ENCODE results near the gene DNAAF8. TPM values are rescaled to one million over a fixed set of nuclear protein-coding genes. Genes with fewer than 3 reads are reported as not detected.

DNAAF8 gene
- total RNA-seq, 2 donors from 2014 or later: not detected

DNA sequence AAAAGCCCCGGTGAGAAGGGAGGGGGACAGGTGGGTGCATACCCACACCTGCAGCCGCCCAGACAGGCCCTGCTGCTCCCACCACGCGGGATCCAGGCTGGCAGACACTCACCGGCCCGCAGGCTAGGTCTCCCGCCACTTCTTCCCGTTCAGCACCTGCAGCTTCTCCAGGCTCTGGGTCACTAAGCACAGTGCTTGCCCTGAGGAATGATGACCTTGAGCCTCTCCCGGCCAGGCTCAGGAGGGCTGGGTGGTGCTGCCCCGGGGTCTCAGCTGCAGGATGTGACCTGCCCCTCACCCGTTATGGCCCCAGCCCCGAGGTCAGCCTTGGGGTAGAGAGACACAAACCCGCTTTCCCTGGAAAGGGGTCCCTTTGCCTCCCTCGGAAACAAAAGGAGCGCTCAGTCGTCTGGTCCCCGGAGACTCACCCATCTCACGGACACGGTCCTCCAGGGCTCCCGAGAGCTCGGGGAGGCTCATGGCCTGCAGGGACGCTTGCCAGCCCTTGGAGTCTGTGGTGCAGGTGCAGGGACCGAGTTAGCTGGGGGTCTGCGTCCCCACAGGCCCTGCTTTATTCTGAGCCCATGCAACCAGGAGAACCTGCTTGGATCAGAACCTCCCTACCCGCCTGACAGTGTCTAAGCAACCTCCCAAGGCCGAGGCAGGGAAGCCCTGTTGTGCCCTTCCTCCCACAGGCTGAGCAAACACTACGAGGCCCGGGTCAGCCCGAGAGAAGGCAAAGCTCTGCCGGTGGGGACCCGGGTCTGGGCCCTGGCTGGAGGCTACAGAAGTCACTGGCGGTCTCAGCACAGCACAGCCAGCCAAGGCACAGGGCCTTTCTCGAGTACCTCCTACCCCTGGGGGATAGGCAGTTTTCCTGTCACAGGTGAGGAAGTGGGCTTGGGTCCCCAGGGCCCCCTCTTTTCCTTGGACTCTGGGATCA lies 37.2 kb upstream of the DNAAF8 start:
- no peak for DNase-seq (ENCODE audit: low spot score)
- no peak for TF ChIP-seq CTCF (IDR thresholded peaks at IDR 0.05)
- peaks cover 41% of the 10 kb centered on the region for H3K36me3 ChIP-seq
- no peak overlapping the region for H3K27ac ChIP-seq
- H3K4me1 ChIP-seq (ENCODE audit: control insufficient read depth in 1 of 2, low read depth in 2 of 2): peaks cover 0 to 33% of the 10 kb centered on the region in 2 donors
- H3K27me3 ChIP-seq (replicated peaks; ENCODE audit: insufficient read depth): no peaks in the 10 kb centered on the region
- ATAC-seq (ENCODE audit: insufficient number of reproducible peaks, low FRiP score, low read depth): no peak
- H3K4me3 ChIP-seq: no peak overlapping the region
- no peaks in the 10 kb centered on the region for H3K9me3 ChIP-seq

GRCh38 chr16:4697848-4698291 lies 36.5 kb upstream of the DNAAF8 start:
- TF ChIP-seq CTCF (IDR thresholded peaks at IDR 0.05): no peak
- no peak overlapping the region for H3K27ac ChIP-seq
- no peaks in the 10 kb centered on the region for H3K27me3 ChIP-seq (replicated peaks; ENCODE audit: insufficient read depth)
- peaks cover 41% of the 10 kb centered on the region for H3K36me3 ChIP-seq
- peaks cover 0 to 26% of the 10 kb centered on the region in 2 donors for H3K4me1 ChIP-seq (ENCODE audit: control insufficient read depth in 1 of 2, low read depth in 2 of 2)
- ATAC-seq (ENCODE audit: insufficient number of reproducible peaks, low FRiP score, low read depth): no peak
- no peak overlapping the region for H3K4me3 ChIP-seq
- no peaks in the 10 kb centered on the region for H3K9me3 ChIP-seq
- DNase-seq (ENCODE audit: low spot score): no peak

DNA sequence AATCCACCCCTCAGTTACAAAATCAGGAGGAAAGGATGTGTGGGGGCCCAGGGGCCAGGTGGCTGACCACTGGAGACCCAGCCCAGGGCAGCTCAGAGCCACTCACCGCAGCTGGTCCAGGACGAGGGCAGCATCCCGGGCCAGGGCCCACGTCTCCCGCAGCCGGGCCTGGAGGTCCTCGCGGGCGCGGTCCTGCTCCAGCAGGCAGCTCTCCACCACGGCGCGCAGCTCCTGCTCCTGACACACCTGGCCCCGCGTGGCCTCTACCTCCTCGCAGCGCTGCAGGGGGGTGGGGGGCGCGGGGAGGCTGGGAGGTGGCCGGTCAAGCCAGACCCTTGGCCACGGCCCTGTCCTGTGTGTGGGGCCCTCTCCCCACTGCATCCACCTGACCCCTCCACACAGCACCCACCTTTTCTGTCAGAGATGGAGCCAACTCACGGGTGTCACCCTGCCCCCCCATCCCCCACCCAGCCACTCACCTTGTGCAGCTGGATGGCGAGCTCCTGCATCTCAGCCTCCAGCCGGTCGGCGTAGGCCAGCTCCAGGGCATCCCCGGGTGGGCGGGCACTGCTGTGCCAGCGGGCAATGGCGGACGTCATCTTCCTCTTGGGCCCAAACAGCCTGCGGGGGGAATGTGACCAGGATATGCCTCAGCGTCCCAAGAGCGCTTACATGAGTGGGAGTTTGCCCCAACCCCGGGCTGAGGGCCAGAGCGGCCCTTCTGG lies 35.9 kb upstream of the DNAAF8 start:
- no peak for DNase-seq (ENCODE audit: low spot score)

GRCh38 chr16:4699046-4699556 lies 35.2 kb upstream of the DNAAF8 start:
- no peak for TF ChIP-seq CTCF (IDR thresholded peaks at IDR 0.05)
- ATAC-seq (ENCODE audit: insufficient number of reproducible peaks, low FRiP score, low read depth) (no peak), DNase-seq (ENCODE audit: low spot score) (no peak)
- peaks cover 0 to 24% of the 10 kb centered on the region in 2 donors for H3K4me1 ChIP-seq (ENCODE audit: control insufficient read depth in 1 of 2, low read depth in 2 of 2)
- no peaks in the 10 kb centered on the region for H3K27me3 ChIP-seq (replicated peaks; ENCODE audit: insufficient read depth)
- H3K36me3 ChIP-seq: peaks cover 45% of the 10 kb centered on the region
- H3K4me3 ChIP-seq: no peak overlapping the region
- no peak overlapping the region for H3K27ac ChIP-seq
- no peaks in the 10 kb centered on the region for H3K9me3 ChIP-seq

More for the DNA sequence above, 35.9 kb upstream of the DNAAF8 start:
- no peak for ATAC-seq (ENCODE audit: insufficient number of reproducible peaks, low FRiP score, low read depth)
- Histone ChIP-seq H3K27ac (no peak overlapping the region), H3K4me3 (no peak overlapping the region), H3K36me3 (peaks cover 41% of the 10 kb centered on the region), H3K27me3 (replicated peaks; ENCODE audit: insufficient read depth) (no peaks in the 10 kb centered on the region), H3K4me1 (ENCODE audit: control insufficient read depth in 1 of 2, low read depth in 2 of 2) (peaks cover 0 to 24% of the 10 kb centered on the region in 2 donors), H3K9me3 (no peaks in the 10 kb centered on the region)
- no peak for TF ChIP-seq CTCF (IDR thresholded peaks at IDR 0.05)
